DMS53 treated with DMSO at 0.1 percent for 48 hours (cell line): ENCODE results near the gene PLEKHG5.
"Not testable (repeated sequence)": the region's sequence is repeated elsewhere in the genome, so short reads cannot be mapped to it uniquely, and the experiment has no call there.

Experiments
- DNase-seq: peaks from one replicate; lab custom pipeline; 2025; ENCODE audit not compliant: unreplicated experiment; lab: John Stamatoyannopoulos, UW

PLEKHG5 gene

GRCh38 chr1:6447818-6448748 is 43.4 kb downstream of the PLEKHG5 start:
- DNase-seq = peak; percentile 80

DNA sequence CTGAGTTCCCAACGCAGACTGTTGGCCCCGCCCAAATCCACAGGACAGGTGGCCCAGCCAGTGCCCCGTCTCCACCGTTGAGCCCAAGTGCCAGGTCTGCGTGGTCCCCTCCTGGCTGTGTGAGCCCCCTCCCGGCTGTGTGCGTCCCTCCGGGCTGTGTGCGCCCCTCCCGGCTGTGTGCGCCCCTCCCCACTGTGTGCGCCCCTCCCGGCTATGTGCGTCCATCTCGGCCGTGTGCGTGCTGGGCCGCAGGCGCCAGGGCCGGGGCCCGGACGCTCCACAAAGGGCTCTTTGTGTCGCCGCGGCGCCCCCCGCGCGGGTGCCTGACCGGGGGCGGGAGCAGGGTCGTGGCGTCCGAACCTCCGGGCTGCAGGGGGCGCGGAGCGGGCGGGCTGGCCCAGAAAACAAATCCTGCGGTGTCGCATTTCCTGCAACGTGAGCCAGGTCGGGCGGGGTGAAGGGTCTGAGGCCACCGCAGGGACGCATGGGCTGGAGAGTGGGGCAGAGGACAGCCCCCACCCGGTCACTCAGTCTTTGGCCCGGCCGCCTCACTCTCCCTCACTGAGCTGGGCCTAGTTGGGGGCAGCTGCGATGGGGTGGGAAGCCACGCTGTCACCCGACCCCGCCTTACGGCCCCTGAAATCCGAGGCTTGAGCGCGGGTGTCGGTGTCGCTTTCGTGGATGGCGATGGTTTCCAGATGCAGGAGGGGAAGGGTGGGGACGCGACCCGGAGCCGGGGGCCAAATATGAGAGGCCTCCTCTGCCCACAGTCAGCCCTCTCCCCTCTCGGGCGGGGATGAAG is 44.2 kb downstream of the PLEKHG5 start:
- no peak for DNase-seq

GRCh38 chr1:6446665-6447015 is 44.8 kb downstream of the PLEKHG5 start:
- no peak for DNase-seq

GRCh38 chr1:6445929-6446328 is 45.5 kb downstream of the PLEKHG5 start:
- not testable (repeated sequence) for DNase-seq

DNA sequence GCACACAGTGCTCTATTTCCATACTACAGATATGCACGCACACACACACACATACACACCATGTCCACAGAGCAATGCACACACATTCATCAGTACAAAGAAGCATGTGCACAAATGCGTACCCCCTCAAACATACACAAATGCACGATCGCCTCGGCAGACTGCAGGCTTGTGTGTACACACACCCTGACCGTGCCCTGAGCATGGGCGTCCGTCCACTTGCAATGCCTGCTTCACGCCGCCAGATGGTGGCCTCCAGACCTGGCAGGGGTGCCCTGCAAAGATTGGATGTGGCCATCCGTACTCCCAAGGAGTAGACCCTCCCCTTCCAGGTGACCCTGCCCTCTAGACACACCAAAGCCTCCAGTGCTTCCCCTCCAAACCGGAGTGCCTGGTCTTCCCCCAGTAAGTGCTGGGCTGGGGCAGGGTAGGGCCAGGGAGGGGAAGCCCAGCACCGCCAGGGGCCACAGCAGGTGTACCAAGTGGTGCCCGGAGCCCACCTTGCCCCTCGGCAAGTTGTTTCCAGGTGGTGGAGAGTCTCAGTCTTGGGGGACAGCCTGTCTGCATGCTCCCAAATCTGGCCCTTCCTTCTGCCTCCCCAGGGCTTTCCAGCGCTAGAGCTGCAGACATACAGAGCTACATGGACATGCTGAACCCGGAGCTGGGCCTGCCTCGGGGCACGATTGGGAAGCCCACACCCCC is 46.3 kb downstream of the PLEKHG5 start:
- peak; percentile 41 for DNase-seq

GRCh38 chr1:6444377-6444776 is 47.1 kb downstream of the PLEKHG5 start:
- DNase-seq = no peak

DNA sequence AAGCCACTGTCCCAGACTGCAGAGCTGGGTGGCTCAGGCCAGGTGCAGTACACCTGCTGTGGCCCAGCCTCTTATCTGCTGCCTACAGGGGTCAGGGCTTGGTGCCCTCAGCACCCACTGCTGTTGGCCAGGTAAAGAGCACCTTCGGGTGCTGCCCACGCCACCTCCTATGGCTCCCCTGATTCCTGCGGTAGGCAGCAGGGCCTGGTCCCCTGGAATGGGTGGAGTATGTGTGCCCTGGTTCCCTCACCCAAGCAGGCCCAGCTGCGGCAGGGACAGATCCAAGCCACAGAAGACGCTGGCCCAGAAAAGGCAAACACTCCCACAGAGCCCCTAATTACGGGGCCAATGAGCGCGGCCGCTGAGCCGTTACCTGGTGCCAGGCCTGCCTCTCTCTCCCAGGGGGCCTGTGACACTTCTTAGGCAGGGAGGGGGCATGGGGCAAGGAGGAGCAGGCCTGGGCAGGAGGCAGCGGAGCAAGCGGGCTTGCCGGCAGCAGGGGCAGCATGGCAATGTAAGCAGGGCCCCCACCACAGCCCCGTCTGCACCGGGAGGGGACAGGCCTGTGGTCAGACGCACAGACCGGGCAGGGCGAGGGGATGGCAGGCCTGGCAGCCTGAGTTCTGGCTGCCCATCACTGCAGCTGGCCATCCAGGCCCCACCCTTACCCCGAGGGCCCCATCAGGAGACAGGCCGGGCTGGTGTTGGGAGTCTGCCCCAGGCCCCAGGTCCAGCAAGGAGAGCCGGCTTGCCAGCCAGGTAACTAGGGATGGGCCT is 47.9 kb downstream of the PLEKHG5 start:
- DNase-seq = no peak

DNA sequence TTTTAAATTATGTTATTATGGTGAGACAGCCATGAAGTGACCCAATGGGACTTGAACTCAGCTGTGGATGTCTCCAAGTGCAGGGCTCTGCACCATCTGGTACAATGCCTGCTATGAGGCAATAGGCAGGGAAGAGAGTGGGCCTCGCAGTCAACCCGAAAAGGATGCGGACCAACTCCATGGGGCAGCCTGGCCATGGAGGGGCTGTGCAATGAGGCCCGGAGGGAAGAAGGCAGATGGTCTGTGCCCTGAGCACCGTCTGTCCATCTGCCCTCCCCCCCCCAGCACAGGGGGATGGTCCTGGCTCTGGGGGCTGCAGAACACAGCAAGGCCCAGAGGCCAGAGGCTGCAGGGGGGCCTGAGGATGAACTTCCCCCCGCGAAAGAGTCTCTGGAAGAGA is 49.9 kb downstream of the PLEKHG5 start:
- no peak for DNase-seq

DNA sequence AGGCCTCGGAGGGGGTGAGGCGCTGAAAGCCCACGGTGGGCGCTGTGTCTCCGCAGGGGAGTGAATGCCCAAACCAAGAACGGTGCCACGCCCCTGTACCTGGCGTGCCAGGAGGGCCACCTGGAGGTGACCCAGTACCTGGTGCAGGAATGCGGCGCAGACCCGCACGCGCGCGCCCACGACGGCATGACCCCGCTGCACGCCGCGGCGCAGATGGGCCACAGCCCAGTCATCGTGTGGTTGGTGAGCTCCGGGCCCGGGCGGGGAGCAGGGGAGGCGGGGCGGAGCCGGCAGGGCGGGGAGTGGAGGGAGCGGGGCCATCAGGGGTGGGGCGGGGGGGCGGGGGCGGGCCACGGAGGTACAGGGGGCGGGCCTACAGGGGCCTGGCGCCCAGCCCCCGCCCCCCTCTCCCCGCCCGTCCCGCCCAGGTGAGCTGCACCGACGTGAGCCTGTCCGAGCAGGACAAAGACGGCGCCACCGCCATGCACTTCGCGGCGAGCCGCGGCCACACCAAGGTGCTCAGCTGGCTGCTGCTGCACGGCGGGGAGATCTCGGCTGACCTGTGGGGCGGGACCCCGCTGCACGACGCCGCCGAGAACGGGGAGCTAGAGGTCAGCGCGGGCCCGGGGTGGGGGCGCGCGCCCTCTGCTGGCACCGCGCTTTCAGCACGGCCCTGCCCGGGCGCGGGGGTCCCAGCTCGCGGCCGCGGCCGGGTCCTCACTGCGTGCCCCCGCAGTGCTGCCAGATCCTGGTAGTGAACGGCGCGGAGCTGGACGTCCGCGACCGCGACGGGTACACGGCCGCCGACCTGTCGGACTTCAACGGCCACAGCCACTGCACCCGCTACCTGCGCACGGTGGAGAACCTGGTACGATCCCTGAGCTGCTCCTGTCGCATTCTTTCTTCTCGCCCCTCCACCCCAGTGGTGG is 51.0 kb downstream of the PLEKHG5 start:
- DNase-seq = peak; percentile 61

DNA sequence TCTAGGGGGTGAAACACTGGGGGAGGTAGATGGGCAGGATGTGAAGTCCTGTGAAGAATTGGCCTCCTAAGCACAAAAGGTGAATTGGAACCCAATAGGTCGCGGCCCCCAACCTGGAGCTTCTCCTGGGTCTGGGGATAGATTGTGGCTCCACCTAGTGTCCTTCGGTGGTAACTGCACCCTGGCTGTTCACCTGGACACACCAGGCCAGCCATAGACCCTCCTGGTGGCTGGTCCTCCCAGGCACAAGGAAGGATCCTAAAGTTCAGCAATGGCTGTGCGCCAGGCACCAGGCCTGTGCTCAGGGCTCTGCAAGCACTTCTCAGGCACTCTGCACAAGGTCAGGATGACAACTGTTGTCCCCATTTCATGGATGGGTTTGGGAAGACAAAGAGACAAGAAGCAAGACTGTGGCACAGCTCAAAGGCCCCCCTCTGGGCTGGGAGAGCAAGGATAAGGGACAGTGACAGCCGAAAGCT is 53.4 kb downstream of the PLEKHG5 start:
- peak; percentile 78 for DNase-seq

DNA sequence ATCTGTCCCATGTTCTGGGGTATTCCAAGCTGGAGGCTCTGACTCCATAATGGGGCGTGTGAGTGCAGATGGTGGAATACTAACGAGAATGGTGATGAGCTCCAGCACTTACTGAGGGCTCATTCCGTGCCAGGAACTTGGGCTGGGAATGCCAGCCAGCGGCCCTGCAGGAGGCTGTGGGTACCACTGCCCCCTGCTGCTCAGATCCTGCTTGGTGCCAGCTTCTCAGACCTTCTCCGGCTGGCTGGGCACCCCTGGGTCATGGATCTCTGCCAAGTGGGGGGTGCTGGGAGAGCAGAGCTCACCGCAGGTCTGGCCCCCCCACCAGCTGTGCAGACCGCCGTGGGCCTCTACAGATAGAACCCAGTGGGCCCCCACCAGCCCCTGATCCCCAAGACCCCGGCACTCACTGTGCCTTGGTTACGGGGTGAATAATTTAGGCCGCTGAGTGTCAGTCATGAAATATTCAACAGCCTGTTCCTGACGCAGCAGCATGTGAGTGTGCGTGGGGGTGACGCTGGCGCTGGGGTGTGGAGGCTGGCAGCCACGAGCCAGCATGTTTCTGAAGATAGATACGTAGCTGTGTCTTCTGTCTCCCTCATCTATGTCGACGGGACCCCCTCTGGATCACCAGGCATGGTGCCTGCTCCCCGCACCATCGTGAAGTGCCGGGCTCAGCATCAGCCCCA is 54.3 kb downstream of the PLEKHG5 start:
- peak; percentile 28 for DNase-seq

- DNase-seq = not testable (repeated sequence)
Observed at GRCh38 chr1:6436277-6436676, 55.2 kb downstream of the PLEKHG5 start.

DNA sequence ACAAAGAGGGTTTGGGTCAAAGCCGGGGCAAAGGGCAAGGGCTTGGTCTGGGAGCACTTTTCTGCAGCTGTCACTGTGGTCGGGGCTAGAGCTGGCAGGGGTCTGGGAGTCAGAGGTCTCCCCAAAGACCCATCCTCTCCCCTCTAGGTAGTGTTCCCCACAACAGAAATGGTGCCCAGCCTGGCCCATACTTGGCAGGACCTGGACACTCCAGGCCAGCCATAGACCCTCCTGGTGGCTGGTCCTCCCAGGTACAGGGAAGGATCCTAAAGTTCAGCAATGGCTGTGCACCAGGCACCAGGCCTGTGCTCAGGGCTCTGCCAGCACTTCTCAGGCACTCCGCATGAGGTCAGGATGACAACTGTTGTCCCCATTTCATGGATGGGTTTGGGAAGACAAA is 55.9 kb downstream of the PLEKHG5 start:
- DNase-seq = no peak

- DNase-seq = no peak
Observed at GRCh38 chr1:6435129-6435528, 56.3 kb downstream of the PLEKHG5 start.

GRCh38 chr1:6434186-6434585 is 57.3 kb downstream of the PLEKHG5 start:
- DNase-seq = no peak

DNA sequence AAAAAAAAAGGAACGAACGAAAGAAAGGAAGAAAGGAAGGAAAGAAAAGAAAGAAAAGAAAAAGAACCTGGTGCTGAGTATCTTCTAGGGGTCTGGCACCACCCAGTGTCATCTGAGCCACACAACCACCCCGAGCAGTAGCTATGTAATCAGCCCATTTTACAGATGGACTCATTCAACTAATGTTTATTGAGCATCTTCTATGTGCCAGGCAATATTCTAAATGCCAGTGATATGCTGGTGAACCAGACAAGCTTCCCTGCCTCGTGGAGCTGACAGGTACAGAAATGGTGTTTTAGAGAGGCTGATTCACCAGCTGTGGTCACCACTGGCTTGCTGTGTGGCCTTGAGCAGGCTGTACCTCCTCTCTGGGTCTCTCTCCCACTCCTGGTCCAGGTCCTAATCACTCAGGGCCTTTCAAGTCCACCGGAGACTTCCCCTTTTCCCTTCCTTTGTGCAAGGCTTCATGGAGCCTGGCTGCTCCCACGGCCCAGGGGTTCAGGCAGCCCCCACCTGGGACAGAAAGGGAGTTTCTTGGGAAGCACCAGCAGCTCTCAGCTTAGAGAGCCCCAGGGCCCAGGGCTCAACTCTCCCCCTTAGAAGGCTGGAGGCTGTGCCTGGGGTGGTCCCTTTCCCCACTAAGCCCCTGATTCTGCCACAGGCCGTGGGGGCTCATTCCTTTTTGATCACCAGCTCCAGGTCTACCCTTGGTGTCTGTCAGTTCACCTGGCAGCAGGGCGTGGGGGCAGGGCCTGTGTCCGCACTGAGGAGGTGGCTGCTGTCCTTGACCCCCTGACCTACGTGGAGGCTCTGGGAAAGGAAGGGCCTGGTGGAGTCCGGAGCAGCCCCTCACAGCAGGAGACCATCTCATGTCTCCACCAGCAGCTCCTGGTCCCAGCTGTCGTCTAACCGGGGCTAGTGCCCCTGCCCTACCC is 59.6 kb downstream of the PLEKHG5 start:
- not testable (repeated sequence) for DNase-seq

GRCh38 chr1:6429660-6430411 is 61.6 kb downstream of the PLEKHG5 start:
- not testable (repeated sequence) for DNase-seq
